C4-2B (cell line): ENCODE data around the gene GIT2.

Experiments used
- ZFX ChIP-seq: fragments of 450-650 bp; IDR thresholded peaks from 2 replicates; pipeline ENCODE4 v1.6.1; 2017
- TF ChIP-seq, protein P1 (sequence below): fragments of 450-650 bp; conservative IDR thresholded peaks from 2 replicates; pipeline ENCODE4 v1.5.1; 2017; ENCODE audit warnings: mild to moderate bottlenecking

DNA sequence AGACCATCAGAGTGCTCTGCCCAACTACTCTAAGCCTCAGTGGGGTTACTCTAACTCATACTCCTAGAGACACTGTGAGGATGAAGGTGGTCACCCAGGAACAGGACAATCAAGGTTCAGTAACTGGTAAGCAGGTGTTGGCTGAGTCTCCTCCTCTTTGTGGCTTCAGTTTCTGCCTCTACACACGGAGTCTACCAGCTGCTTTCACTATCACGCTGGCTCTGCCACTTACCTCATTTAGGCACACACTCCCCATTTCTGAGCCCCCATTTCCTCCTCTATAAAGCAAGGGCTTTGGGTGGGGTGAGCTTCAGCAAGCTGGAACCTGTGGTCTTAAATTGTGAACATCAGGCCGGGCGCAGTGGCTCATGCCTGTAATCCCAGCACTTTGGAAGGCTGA, 103.4 kb downstream of the GIT2 start:
- TF ChIP-seq, protein P1, sequence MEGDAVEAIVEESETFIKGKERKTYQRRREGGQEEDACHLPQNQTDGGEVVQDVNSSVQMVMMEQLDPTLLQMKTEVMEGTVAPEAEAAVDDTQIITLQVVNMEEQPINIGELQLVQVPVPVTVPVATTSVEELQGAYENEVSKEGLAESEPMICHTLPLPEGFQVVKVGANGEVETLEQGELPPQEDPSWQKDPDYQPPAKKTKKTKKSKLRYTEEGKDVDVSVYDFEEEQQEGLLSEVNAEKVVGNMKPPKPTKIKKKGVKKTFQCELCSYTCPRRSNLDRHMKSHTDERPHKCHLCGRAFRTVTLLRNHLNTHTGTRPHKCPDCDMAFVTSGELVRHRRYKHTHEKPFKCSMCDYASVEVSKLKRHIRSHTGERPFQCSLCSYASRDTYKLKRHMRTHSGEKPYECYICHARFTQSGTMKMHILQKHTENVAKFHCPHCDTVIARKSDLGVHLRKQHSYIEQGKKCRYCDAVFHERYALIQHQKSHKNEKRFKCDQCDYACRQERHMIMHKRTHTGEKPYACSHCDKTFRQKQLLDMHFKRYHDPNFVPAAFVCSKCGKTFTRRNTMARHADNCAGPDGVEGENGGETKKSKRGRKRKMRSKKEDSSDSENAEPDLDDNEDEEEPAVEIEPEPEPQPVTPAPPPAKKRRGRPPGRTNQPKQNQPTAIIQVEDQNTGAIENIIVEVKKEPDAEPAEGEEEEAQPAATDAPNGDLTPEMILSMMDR: no peak
- no peak for TF ChIP-seq ZFX
